G401.6 (cell line): Measurements from ENCODE around the gene PPP1R9A.

ENCODE experiments used
- FAIRE-seq: peaks from 2 replicates; lab custom pipeline; 2012; peaks lifted over from hg19 to GRCh38; lab: Jason Lieb, UNC

Gene PPP1R9A

DNA sequence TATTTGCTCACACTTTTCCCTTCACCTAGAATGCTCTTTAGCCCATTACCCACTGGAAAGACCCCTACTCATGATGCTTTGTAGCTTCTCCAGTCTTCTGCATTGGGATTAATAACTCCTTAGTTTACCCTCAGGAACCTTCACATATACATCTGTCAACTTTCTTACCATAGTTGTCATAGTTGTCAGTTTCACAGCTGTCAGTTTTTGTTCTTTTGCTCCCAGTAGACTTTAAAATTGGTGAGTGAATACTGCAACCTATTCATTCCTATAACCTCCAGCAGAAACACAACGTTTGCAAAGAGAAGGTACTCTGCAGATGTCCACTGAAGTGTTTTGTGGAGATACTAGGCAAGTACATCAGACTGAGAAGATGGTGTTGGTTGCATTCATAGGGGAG lies 414.3 kb downstream of the PPP1R9A start:
- FAIRE-seq: no peak

DNA sequence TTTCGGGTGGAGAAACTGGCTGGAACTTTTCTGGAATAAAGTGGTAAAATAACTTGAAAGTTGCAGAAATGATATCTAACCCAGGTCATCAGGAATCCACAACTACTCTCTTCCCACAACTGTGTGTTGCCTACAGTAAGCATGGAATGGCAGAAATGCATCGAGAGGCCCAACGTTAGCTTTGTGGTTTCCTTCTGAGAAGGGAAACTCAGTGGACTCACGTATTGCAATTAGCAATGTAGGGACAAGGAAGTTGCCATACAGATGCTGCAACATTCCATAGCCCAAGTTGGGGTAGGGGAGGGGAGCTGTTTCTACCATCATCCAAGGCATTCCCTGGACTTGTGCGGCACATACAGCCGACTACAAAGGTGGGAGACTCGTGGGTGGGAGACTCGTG lies 415.0 kb downstream of the PPP1R9A start:
- FAIRE-seq: no peak

DNA sequence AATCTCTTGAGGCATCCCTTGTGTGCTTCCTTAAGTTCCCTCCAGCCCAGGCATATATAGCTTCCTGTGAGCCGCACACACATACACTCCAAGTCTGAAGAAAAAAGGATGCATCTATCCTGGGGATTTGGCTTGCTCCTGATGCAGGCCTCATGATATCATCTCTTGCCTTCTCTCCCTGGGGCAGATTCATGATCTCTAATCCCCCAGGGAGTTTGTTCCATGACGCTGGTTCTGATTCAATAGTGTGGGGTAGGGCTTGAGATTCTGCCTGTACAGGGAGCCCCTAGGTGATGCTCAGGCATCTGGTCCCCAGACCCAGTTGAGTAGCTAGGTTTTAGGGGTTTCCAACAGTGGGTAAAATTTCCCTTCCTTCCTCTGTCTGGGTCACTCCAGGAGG lies 415.5 kb downstream of the PPP1R9A start:
- FAIRE-seq: no peak

DNA sequence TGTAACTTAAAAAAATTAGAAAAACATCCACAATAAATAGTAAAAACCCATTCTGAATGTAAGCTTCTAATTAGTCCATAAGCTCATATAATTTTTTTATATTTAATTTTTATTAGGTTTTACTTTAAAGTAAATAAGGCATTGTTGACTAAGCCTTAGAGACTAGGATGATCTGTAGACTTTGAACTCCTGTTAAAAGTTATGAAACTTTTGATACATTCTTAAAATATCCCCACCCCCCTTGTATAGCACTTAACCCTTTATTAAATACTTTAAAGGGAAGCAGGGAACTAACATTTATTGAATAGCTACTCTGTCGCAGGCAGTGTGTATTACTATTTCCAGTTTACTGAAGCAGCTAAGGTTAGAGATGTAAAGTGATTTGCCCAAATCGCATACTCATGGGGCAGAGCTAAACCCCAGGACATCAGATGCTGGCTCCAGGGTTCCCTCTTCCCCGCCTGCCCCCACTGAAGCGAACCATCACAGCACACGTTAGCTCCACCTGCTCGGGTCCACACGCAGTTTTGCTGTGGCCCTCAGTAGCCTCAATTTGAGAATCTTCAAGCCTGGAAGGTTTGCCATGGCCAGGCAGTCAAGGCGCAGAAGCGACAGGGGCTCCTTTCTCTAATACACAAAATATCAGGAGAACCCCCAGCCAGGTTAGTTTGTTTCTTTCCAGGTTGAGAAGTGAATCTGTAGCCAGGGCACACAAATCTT lies 416.2 kb downstream of the PPP1R9A start:
- no peak for FAIRE-seq

DNA sequence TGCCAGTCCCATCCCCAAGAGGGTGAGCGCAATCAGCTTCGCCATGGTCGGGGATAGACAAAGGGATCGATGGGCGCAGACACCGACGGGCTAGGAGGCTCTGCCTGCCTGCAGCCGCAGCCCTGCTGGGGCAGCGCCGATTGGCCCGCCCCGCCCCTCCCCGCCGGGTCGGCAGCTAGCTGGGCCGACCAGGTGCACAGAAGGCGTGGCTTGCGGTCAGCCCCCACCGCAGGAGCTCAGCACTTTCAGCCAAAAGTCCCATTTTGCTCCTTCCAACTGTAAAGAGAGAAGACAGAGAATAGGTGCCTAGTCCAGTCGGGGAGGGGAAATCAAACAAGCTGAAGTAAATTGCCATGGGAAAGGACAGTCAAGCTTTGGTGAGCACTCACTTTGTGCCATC lies 417.0 kb downstream of the PPP1R9A start, which contains the start of gene PON1:
Gene PON1, minus strand, starts transcription at position 102 of the 400 bp plus-strand sequence. Its CDS starts 57 bp downstream, at position 45.
- FAIRE-seq: no peak

DNA sequence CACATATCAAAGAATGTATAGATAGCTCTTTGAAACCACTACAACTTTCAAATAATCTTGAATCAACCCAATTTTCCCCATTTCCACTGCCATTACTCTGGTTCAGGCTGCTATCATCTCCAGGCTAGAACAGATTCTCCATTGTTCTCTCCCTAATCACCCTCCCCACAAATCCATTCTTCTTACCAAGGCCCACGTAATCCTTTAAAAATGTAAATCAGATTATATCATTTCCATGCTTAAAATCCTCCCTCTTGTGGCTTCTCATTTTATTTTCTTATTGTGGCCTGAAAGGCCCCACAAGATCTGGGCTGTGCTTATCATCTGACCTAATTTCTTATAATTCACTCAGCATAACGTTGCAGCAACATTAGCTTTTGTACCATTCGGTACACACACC lies 420.0 kb downstream of the PPP1R9A start:
- no peak for FAIRE-seq

DNA sequence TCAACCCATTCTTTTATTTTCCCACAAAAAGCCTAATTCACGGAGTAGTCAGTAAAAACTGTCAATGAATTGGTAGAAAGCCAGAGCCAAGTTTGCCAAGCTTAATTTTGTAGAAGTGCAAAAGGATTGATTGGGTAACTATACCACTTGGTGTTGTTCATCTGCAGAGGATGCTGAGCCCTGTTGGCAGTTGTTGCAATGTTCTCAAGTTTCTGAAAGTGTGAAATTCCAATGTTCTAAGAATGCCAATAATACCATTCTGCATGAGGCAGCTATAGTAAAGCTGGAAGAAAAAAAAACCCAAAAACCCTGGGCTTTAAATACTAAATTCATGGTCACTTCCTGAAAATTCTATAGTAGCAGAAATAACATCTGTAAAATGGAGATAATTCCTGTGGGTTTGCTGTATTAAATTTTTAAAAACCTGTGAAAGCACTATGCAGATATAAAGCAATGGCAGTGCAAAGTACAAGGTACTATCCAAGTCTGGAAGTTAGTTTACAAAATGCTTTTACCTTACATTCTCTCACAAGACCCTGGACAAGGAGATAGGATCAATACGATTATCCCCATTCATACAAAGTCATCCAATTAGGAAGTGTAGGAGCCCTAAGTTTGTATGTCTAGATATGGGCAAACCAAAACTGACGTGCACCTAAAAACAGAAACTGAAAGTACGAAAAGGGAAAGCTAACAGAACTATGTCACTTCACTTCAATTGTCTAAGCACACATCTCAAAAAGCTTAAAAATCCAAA lies 423.0 kb downstream of the PPP1R9A start:
- FAIRE-seq: no peak

DNA sequence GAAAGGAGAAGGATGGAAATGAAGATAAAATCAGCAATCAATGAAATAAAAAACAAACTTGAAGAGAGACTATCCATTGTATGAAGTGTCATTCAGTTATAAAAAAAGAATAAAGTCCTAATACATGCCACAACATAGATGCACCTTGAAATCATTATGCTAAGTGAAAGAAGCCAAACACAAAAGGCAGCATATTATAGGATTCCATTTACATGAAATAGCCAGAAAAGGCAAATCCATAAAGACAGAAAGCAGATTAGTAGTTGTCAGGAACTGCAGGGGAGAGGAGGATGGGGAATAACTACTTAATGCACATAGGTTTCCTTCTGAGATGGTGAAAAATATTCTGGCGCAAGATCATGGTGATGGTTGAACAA lies 423.6 kb downstream of the PPP1R9A start:
- FAIRE-seq: no peak

DNA sequence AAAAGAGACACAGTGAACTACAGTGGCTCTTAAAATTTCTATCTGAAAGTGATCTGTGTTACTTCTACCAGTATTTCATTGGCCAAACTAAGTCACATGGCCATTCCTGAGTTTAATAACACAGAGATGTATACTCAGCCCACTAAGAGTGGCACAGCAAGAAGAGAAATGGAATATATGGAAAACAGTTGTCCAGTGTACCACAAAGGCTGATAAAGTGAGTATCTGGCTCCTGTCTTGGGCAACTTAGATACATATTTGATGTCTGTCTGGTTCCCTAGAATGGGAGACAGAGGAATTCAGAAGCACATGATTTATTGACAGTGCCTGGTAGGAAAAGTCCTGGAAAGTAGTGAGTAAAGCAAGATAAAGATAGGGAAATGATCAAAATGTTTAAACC lies 427.1 kb downstream of the PPP1R9A start:
- no peak for FAIRE-seq

DNA sequence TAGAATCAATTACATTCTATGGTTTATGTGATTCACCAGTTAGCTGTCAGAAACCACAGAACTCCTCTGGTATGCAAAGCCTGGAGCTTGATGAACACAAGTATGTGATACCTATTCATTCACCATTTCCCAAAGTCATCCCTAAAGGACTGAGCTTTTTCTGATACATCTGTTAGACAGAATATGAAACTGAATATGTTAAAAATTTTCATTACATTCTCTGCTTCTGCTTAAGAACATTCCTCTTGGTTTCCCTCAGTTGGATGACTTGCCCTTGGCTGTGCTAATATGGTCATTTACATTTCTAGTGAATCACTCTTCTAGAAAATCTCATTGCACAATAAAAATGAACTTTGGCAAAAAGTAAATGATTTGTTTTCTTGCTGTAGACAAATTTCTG lies 427.7 kb downstream of the PPP1R9A start:
- FAIRE-seq: no peak

DNA sequence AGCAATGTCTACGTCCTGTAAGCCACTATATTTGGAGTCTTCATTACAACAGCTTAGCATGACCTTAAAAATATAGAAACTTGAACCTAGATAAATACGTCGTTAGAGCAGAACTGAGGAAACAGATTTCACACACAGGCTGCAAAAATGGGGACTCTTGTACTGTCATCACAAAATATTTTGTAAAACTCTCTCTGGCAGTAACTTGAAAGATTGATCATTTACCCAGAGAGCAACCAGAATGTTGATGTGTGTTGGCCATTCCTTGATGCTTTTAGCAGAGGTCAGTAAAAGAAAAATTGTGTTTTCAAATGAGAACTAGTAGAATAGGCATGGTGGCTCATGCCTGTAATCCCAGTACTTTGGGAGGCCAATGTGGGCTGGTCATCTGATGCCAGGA lies 431.4 kb downstream of the PPP1R9A start:
- FAIRE-seq: no peak

DNA sequence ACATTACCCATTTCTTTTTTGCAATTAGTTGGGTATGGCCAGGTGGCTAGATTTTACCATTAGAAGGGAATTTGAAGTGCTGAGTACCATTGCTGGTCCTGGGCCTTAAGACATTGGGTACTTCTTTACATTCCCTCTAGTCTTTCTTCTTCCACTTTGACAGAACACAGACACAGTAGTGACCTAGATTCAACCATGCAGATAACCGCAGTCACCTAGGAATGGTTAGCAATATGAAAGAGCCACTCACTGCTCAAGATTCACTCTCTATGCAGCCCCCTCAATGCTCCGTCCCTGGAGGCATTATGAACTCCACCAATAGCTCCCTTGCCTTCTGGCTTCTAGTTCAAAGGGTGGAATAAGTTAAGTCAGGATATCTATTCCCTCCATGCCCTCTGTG lies 433.1 kb downstream of the PPP1R9A start:
- no peak for FAIRE-seq

DNA sequence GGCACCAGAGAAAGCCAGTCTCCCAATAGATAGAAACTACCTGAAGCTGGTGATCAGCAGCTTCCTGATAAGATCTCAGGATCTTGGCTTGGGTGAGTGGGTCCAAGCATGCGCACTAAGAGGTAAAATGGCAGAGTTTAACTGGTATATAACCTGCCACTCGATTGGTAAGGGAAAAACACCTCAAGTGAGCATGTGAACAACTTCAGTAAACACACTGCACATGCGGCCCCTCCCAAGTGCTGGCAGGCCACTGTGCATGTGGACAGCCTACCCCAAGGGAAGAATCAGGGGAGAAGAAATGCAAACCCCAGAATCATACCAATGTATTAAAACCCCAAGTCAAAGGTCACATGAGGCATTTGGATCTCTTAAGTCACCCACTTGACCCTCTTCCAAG lies 434.6 kb downstream of the PPP1R9A start:
- FAIRE-seq: no peak

DNA sequence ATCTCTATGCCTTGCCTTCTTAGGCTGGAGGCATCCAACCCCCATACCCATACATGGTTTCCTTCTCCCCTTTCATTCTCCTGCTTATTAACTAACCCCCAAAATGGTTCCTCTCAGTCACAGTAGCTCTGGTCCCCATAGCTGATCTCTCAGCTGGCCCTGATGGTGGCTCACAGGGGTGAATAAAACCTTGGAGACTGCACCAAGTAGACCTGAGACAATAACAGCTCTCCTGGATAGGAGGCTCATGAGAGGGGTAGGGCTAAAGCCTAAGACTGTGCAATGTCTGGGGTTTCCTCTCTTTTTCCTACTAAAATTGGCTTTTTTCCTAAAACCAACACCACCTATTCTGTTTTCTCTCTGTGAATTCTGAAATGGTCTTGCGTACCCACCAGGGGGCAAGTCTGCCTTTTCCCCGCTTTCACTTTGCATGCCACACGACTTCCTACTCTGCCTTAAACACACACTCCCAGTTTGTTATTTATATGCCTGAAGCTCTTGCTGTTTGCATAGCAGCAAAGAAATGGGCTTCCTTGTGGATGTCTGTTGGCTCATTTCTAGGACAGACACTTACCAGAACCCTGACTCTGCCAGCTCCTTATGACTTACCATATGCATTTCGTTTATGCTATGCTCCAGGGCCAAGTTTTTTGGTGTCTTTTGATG lies 435.4 kb downstream of the PPP1R9A start:
- no peak for FAIRE-seq
